Activated CD8-positive, alpha-beta T cell treated with anti-CD3 and anti-CD28 coated beads, Interleukin-2, amount 10 ng/mL, durations not matched to agents 7 days and 5 days (primary cell): ENCODE measurements around the gene ZDHHC6. TPM values are rescaled to one million over a fixed set of nuclear protein-coding genes. Genes with fewer than 3 reads are reported as not detected.
"Not testable (repeated sequence)": the region's sequence is repeated elsewhere in the genome, so short reads cannot be mapped to it uniquely, and the experiment has no call there.

Experiments
- ATAC-seq: fragments of 150-1000 bp; cut with Tn5 transposase; one replicate; pipeline ENCODE4 v1.10.0; 2021; ENCODE audit warnings: moderate library complexity
- CTCF ChIA-PET: fragments of 350-600 bp; sonication (Branson Sonifier 250); formaldehyde crosslinking; loops from one replicate; lab custom pipeline; 2021; ENCODE audit warnings: antibody characterized with exemption; lab: Charles Lee
- POLR2A ChIA-PET: fragments of 350-600 bp; sonication (Branson Sonifier 250); formaldehyde crosslinking; loops from one replicate; lab custom pipeline; 2021; ENCODE audit warnings: antibody characterized with exemption; lab: Charles Lee
- DNase-seq: peaks from one replicate; pipeline ENCODE4 v3.0.0-alpha.2; 2020
- H3K27ac Mint-ChIP-seq: one replicate; pipeline ENCODE4 v1.8.0; 2021; ENCODE audit warnings: mild to moderate bottlenecking, mixed read lengths
- H3K27me3 Mint-ChIP-seq: one replicate; pipeline ENCODE4 v1.8.0; 2021; ENCODE audit warnings: low read depth, mixed read lengths
- H3K36me3 Mint-ChIP-seq: one replicate; pipeline ENCODE4 v1.8.0; 2021; ENCODE audit warnings: low read depth, mixed read lengths
- H3K4me1 Mint-ChIP-seq: one replicate; pipeline ENCODE4 v1.8.0; 2021; ENCODE audit warnings: low read depth, mixed read lengths
- H3K4me3 Mint-ChIP-seq: one replicate; pipeline ENCODE4 v1.8.0; 2021; ENCODE audit warnings: mild to moderate bottlenecking, mixed read lengths
- H3K9me3 Mint-ChIP-seq: one replicate; pipeline ENCODE4 v1.8.0; 2022; ENCODE audit warnings: mixed read lengths; ENCODE audit not compliant: insufficient read depth
- total RNA-seq, 2 experiments: library from RNA; stranded (reverse); gene quantifications; one replicate each; pipeline ENCODE4 v1.2.3, GENCODE V29; 2021

The ZDHHC6 gene
- total RNA-seq, 2 experiments from 2014 or later, result 49.0 to 51.5 TPM

DNA sequence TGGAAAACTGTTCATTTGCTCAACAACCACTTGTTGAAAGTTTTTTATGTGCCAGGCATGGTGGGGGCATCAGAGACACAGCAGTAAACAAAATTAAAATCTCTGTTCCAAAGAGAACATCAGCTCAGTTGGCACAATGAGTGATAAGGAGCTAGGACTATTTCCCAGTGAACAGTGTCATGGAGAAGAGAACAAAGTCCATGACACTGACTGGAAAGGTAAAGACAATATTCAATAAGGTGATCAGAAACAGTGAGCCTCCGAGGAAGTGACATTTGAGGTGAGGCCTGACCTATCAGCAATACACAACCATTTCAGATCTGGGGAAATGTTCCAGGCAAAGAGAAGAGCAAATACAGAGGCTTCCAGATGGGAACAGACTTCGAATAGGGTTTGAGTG, 58.2 kb downstream of the ZDHHC6 start:
- Mint-ChIP-seq H3K36me3 (peaks cover 10% of the 10 kb centered on the region), H3K27ac (peak overlapping the region; percentile 37)
- POLR2A ChIA-PET, result interaction anchor here (1.7 to 1.8 kb wide), 2 partner anchors 13 kb away, joined by 11 read pairs; no protein-coding TSS in a partner anchor

DNA sequence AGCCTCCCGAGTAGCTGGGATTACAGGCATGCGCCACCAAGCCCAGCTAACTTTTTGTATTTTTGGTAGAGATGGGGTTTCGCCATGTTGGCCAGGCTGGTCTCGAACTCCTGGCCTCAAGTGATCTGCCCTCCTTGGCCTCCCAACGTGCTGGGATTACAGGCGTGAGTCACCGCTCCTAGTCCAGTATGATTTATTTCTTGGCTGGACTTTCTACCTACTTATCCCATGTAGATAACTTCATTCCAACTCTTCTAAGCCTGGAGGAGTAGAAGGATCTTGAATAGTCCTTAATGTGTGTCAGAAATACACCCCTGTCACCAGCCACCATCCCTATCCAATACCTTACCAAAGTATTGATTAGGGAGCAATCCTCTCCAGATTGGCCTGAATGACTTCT, 58.7 kb downstream of the ZDHHC6 start:
- not testable (repeated sequence) for H3K4me3 Mint-ChIP-seq, H3K9me3 Mint-ChIP-seq, H3K27me3 Mint-ChIP-seq, H3K36me3 Mint-ChIP-seq, ATAC-seq, DNase-seq
- POLR2A ChIA-PET, result interaction anchor here (1.8 kb wide), 1 partner anchor 12 kb away, joined by 11 read pairs; no protein-coding TSS in a partner anchor
- CTCF ChIA-PET, result interaction anchor here (1.3 to 3.3 kb wide), 2 partner anchors 12 to 84 kb away, joined by 3 to 15 read pairs; no protein-coding TSS in a partner anchor
- Mint-ChIP-seq H3K27ac (peak overlapping the region; percentile 37), H3K4me1 (peaks cover 24% of the 10 kb centered on the region)

More for the DNA sequence above, 58.2 kb downstream of the ZDHHC6 start:
- CTCF ChIA-PET, result interaction anchor here (0.9 to 1.3 kb wide), 2 partner anchors 12 to 83 kb away, joined by 3 read pairs; no protein-coding TSS in a partner anchor
- Mint-ChIP-seq H3K9me3 (no peaks in the 10 kb centered on the region), H3K4me1 (peaks cover 24% of the 10 kb centered on the region), H3K4me3 (no peak overlapping the region), H3K27me3 (no peaks in the 10 kb centered on the region)
- no peak for ATAC-seq
- no peak for DNase-seq

GRCh38 chr10:112385201-112385600, 61.5 kb downstream of the ZDHHC6 start:
- Mint-ChIP-seq H3K4me1 (peaks cover 24% of the 10 kb centered on the region), H3K4me3 (no peak overlapping the region), H3K27ac (no peak overlapping the region), H3K27me3 (no peaks in the 10 kb centered on the region), H3K36me3 (peaks cover 25% of the 10 kb centered on the region), H3K9me3 (no peaks in the 10 kb centered on the region)
- ATAC-seq, result no peak
- CTCF ChIA-PET, result interaction anchor here (0.7 to 3.3 kb wide), 3 partner anchors 9 to 87 kb away, joined by 3 to 15 read pairs (median 8); no protein-coding TSS in a partner anchor
- no peak for DNase-seq
- POLR2A ChIA-PET, result no interaction called here

- peaks cover 34% of the 10 kb centered on the region for H3K36me3 Mint-ChIP-seq
- CTCF ChIA-PET, result interaction anchor here (2.3 kb wide), 1 partner anchor 51 kb away, joined by 8 read pairs; no protein-coding TSS in a partner anchor
- no peak overlapping the region for H3K27ac Mint-ChIP-seq
- ATAC-seq, result no peak
- POLR2A ChIA-PET, result interaction anchor here (0.7 kb wide), 1 partner anchor 9 kb away, joined by 3 read pairs; no protein-coding TSS in a partner anchor
- peaks cover 25% of the 10 kb centered on the region for H3K4me1 Mint-ChIP-seq
- no peaks in the 10 kb centered on the region for H3K9me3 Mint-ChIP-seq
- DNase-seq, result no peak
- no peak overlapping the region for H3K4me3 Mint-ChIP-seq
- H3K27me3 Mint-ChIP-seq, result no peaks in the 10 kb centered on the region
These were observed 62.6 kb downstream of the ZDHHC6 start for GRCh38 chr10:112384141-112384540.

DNA sequence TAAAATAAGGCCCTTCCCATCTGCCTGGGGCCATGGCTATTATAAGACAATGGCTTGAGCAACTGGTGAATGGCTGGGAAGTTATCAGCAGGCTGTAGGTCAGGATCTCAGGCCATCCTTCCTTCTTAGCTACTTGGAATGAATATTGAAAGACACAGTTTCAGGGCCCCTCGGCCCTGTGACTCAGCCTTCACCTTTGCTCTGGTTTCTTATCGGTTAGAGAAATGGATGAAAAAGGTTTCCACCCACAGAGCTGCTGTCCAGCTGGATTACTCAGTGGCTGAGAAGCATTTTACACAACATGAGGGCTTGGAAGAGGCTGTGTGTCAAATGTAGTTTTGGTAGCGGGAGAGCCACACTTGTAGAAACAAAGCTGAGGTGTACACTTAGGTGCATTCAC, 63.4 kb downstream of the ZDHHC6 start:
- Mint-ChIP-seq H3K4me3 (no peak overlapping the region), H3K27me3 (no peaks in the 10 kb centered on the region), H3K9me3 (no peaks in the 10 kb centered on the region), H3K27ac (no peak overlapping the region), H3K36me3 (peaks cover 39% of the 10 kb centered on the region), H3K4me1 (peaks cover 24% of the 10 kb centered on the region)
- ATAC-seq (no peak), DNase-seq (no peak)
- CTCF ChIA-PET, result interaction anchor here (2.3 kb wide), 1 partner anchor 52 kb away, joined by 8 read pairs; no protein-coding TSS in a partner anchor
- POLR2A ChIA-PET, result no interaction called here

- ChIA-PET CTCF (no interaction called here), POLR2A (interaction anchor here (0.6 kb wide), 1 partner anchor 64 kb away, joined by 3 read pairs; the partner anchor contains the start of gene ZDHHC6)
- DNase-seq (no peak), ATAC-seq (no peak)
- Mint-ChIP-seq H3K9me3 (no peaks in the 10 kb centered on the region), H3K27me3 (no peaks in the 10 kb centered on the region), H3K4me1 (peaks cover 24% of the 10 kb centered on the region), H3K36me3 (peaks cover 37% of the 10 kb centered on the region), H3K4me3 (no peak overlapping the region), H3K27ac (no peak overlapping the region)
These were observed 64.0 kb downstream of the ZDHHC6 start for GRCh38 chr10:112382515-112383235.

Other genes with a start within 250 kb of the ZDHHC6 start
- gene TECTB, start 163.5 kb downstream of the ZDHHC6 start, total RNA-seq, result not detected
- gene ACSL5, start 72.8 kb downstream of the ZDHHC6 start, total RNA-seq, result 10 to 100 TPM; 50.7 to 53.1 TPM
- gene VTI1A, start 301 bp upstream of the ZDHHC6 start, total RNA-seq, result 10 to 100 TPM; 40.2 to 43.7 TPM